C4-2B (cell line): ENCODE data around the gene KCNK15.

Experiments
- H3K27ac ChIP-seq: fragments of 450-650 bp; 2 replicates; pipeline ENCODE4 v1.5.1; 2017
- CTCF ChIP-seq: fragments of 450-650 bp; conservative IDR thresholded peaks from 2 replicates; pipeline ENCODE4 v1.5.1; 2017; ENCODE audit warnings: mild to moderate bottlenecking
- ZFX ChIP-seq: fragments of 450-650 bp; IDR thresholded peaks from 2 replicates; pipeline ENCODE4 v1.6.1; 2017

The KCNK15 gene

GRCh38 chr20:44765091-44765490 is 19.4 kb downstream of the KCNK15 start:
- TF ChIP-seq CTCF (no peak), ZFX (no peak)
- no peak overlapping the region for H3K27ac ChIP-seq

GRCh38 chr20:44765701-44766347 is 20.2 kb downstream of the KCNK15 start:
- H3K27ac ChIP-seq, result no peak overlapping the region
- TF ChIP-seq CTCF (no peak), ZFX (no peak)

GRCh38 chr20:44768256-44768655 is 22.6 kb downstream of the KCNK15 start:
- no peak for TF ChIP-seq ZFX
- no peak for TF ChIP-seq CTCF
- no peak overlapping the region for H3K27ac ChIP-seq

GRCh38 chr20:44768854-44769480 is 23.3 kb downstream of the KCNK15 start:
- TF ChIP-seq CTCF, result no peak
- TF ChIP-seq ZFX, result no peak
- H3K27ac ChIP-seq, result no peak overlapping the region

DNA sequence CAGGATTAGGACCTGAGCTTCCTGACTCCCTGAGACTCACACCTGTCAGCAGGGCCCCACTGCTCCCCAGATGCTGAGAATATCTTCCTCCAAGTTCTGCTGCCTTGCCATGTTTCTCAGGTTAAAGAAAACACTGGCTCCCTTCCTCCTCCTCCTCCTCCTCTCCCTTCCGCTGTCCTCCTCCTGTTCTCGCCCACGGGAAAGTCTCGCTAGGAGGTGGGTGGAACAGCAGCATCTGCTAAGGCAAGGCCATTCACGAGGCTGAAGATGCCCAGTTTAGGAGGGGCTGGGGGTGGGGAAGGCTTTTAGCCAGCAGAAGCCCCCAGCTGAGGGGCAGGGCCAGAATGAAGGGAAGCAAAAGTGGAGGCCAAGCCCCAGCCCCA is 23.8 kb downstream of the KCNK15 start:
- TF ChIP-seq ZFX (no peak), CTCF (no peak)
- H3K27ac ChIP-seq, result no peak overlapping the region

DNA sequence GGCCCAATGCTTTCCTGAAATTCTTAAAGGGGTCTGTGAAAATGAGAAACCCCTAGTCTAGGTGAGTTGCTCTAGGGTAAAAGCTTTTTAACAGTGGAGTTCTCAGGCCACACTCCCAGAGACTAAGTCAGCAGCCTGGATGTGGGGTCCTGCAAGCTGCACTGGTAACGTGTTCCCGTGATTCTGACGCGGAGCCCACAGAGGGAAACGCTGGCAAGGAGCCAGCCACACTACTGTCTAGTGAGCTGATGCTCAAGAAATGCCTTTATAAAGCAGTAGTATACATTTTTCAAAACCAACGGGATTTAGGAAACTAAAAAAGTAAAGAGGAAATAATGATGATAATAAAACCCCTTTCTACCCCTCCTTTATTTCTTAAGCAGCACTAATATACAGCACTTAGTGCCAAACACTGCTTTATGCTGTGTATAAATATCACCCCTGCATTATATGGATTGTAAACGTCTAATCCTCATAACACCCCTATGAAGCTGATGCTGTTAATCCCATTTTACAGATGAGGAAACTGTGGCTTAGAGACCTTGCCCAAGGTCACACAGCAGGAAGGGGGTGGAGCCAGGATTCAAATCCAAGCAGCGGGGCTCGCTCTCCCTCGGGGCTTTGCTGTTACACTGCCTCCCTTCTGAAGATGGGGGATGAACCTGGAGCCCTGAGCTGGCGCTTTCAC is 25.0 kb downstream of the KCNK15 start:
- no peak for TF ChIP-seq ZFX
- no peak for TF ChIP-seq CTCF
- H3K27ac ChIP-seq, result no peak overlapping the region

DNA sequence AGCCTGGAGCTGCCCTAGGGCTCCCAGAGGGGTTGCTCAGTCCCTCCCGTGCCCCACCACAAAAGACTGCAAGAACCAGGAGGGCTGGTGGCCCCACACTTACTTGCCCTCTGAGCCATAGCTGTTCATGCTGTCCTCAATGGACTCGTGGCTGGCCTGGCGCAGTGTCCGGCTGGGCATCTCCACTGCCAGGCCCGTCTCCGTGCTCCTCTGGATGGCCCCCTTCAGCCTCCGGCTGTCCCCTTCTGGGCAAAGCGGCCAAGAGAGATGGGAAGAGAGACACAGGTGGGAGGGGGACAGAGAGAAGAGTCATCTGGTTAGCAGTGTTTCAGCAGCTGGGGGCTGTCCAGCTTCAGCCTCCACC is 25.5 kb downstream of the KCNK15 start:
- TF ChIP-seq ZFX, result no peak
- no peak for TF ChIP-seq CTCF
- no peak overlapping the region for H3K27ac ChIP-seq
